GM10266 (cell line): ENCODE measurements around the gene MMP17.

Experiments used
- DNase-seq: peaks from one replicate; pipeline ENCODE4 v3.0.0; 2012; ENCODE audit errors: extremely low spot score
- CTCF ChIP-seq: IDR thresholded peaks from 2 replicates; pipeline ENCODE4 v1.5.1; 2012; ENCODE audit warnings: mild to moderate bottlenecking, low read depth; ENCODE audit not compliant: control insufficient read depth, insufficient read depth; ENCODE audit errors: missing control alignments

The MMP17 gene

GRCh38 chr12:131855521-131856142 is 27.4 kb downstream of the MMP17 start:
- no peak for TF ChIP-seq CTCF
- no peak for DNase-seq

GRCh38 chr12:131856366-131857097 is 28.3 kb downstream of the MMP17 start:
- no peak for TF ChIP-seq CTCF
- no peak for DNase-seq

GRCh38 chr12:131857908-131858850 is 30.0 kb downstream of the MMP17 start:
- no peak for TF ChIP-seq CTCF

GRCh38 chr12:131860472-131861260 is 32.5 kb downstream of the MMP17 start:
- no peak for TF ChIP-seq CTCF
- DNase-seq: no peak

More at GRCh38 chr12:131857908-131858850, 30.0 kb downstream of the MMP17 start:
- DNase-seq: no peak

GRCh38 chr12:131861261-131862083 is 33.3 kb downstream of the MMP17 start:
- no peak for TF ChIP-seq CTCF
- DNase-seq: no peak

- no peak for TF ChIP-seq CTCF
- DNase-seq: no peak
Measured at GRCh38 chr12:131862084-131862441, 33.9 kb downstream of the MMP17 start.
